Mesenchymal stem cell (in vitro differentiated cells and primary cell): ENCODE results near the gene ERCC1.
"Not testable (repeated sequence)": the region's sequence is repeated elsewhere in the genome, so short reads cannot be mapped to it uniquely, and the experiment has no call there.

Source experiments
- DNase-seq: peaks from one replicate; pipeline ENCODE4 v3.0.0-alpha.2; 2013
- H2AFZ ChIP-seq: one replicate; pipeline ENCODE4 v1.6.1; 2013; ENCODE audit warnings: low read depth, mild to moderate bottlenecking, control low read depth, inconsistent platforms, low read length, moderate library complexity
- H2AK5ac ChIP-seq: 2 replicates; pipeline ENCODE4 v1.6.1; 2013; ENCODE audit warnings: low read length, moderate library complexity, mild to moderate bottlenecking, inconsistent platforms; ENCODE audit not compliant: severe bottlenecking
- H2BK120ac ChIP-seq: one replicate; pipeline ENCODE4 v1.6.1; 2013; ENCODE audit warnings: low read depth, mild to moderate bottlenecking, inconsistent platforms, low read length, moderate library complexity
- H2BK12ac ChIP-seq, 2 experiments: one replicate each; pipeline ENCODE4 v1.6.1; 2013; ENCODE audit warnings: inconsistent platforms in 2 of 2, low read length in 2 of 2, mild to moderate bottlenecking in 2 of 2, moderate library complexity in 2 of 2, control low read depth in 1 of 2
- H2BK15ac ChIP-seq: one replicate; pipeline ENCODE4 v1.6.1; 2013; ENCODE audit warnings: mild to moderate bottlenecking, low read depth, inconsistent platforms; ENCODE audit not compliant: poor library complexity, severe bottlenecking
- H2BK5ac ChIP-seq: 2 replicates; pipeline ENCODE4 v1.6.1; 2013; ENCODE audit warnings: low read depth, mild to moderate bottlenecking, low read length, control low read depth, inconsistent platforms; ENCODE audit not compliant: poor library complexity, severe bottlenecking
- H3K14ac ChIP-seq, 2 experiments: one replicate each; pipeline ENCODE4 v1.6.1; 2013; ENCODE audit warnings: inconsistent platforms in 2 of 2, low read length in 2 of 2, control low read depth in 1 of 2, mild to moderate bottlenecking in 1 of 2, moderate library complexity in 1 of 2
- H3K18ac ChIP-seq, 2 experiments: one replicate each; pipeline ENCODE4 v1.6.1; 2013; ENCODE audit warnings: inconsistent platforms in 2 of 2, low read length in 2 of 2, control low read depth in 1 of 2, low read depth in 1 of 2, mild to moderate bottlenecking in 1 of 2
- H3K23ac ChIP-seq, 2 experiments: one replicate each; pipeline ENCODE4 v1.6.1; 2013; ENCODE audit warnings: inconsistent platforms in 2 of 2, low read length in 2 of 2, mild to moderate bottlenecking in 2 of 2, moderate library complexity in 2 of 2, control low read depth in 1 of 2
- H3K27ac ChIP-seq: 2 replicates; pipeline ENCODE4 v1.5.1; 2013; ENCODE audit warnings: mild to moderate bottlenecking, moderate library complexity, low read length, control low read depth, inconsistent platforms; ENCODE audit not compliant: poor library complexity, severe bottlenecking
- H3K27me3 ChIP-seq, 2 experiments: 2 replicates each; pipeline versions ENCODE4 v1.6.1 to v1.7.0; 2013; ENCODE audit warnings: low read length in 2 of 2, mild to moderate bottlenecking in 2 of 2, moderate library complexity in 2 of 2, control low read depth in 1 of 2, inconsistent platforms in 1 of 2; ENCODE audit not compliant: control insufficient read depth in 1 of 2, insufficient read depth in 1 of 2
- H3K36me3 ChIP-seq, 2 experiments: 2 replicates each; pipeline versions ENCODE4 v1.6.1 to v1.7.0; 2013; ENCODE audit warnings: low read length in 2 of 2, control low read depth in 1 of 2, inconsistent platforms in 1 of 2, low read depth in 1 of 2, mild to moderate bottlenecking in 1 of 2; ENCODE audit not compliant: insufficient read depth in 2 of 2, control insufficient read depth in 1 of 2
- H3K4ac ChIP-seq, 2 experiments: one replicate each; pipeline ENCODE4 v1.6.1; 2013; ENCODE audit warnings: inconsistent platforms in 2 of 2, low read length in 2 of 2, mild to moderate bottlenecking in 2 of 2, moderate library complexity in 2 of 2, control low read depth in 1 of 2, low read depth in 1 of 2
- H3K4me1 ChIP-seq: 2 replicates; pipeline ENCODE4 v1.6.1; 2013; ENCODE audit warnings: low read depth, low read length, control low read depth; ENCODE audit not compliant: control insufficient read depth, insufficient read depth
- H3K4me2 ChIP-seq: 2 replicates; pipeline ENCODE4 v1.6.1; 2013; ENCODE audit warnings: low read length, mild to moderate bottlenecking, inconsistent platforms; ENCODE audit not compliant: poor library complexity, severe bottlenecking
- H3K4me3 ChIP-seq, 2 experiments: 2 replicates each; pipeline versions ENCODE4 v1.5.1 to v1.7.0; 2013; ENCODE audit warnings: low read length in 2 of 2, mild to moderate bottlenecking in 2 of 2, control low read depth in 1 of 2, low read depth in 1 of 2; ENCODE audit not compliant: insufficient read depth in 1 of 2
- H3K79me1 ChIP-seq: replicated peaks from 2 replicates; pipeline ENCODE4 v1.6.1; 2013; ENCODE audit warnings: mild to moderate bottlenecking, control low read depth, low read length, inconsistent platforms; ENCODE audit not compliant: poor library complexity, severe bottlenecking
- H3K9ac ChIP-seq: 2 replicates; pipeline ENCODE4 v1.7.0; 2013; ENCODE audit warnings: mild to moderate bottlenecking, low read length, moderate library complexity
- H3K9me3 ChIP-seq: 2 replicates; pipeline ENCODE4 v1.7.0; 2013; ENCODE audit warnings: mild to moderate bottlenecking, low read length; ENCODE audit not compliant: control insufficient read depth
- H4K8ac ChIP-seq: one replicate; pipeline ENCODE4 v1.6.1; 2013; ENCODE audit warnings: inconsistent platforms, mild to moderate bottlenecking, low read length, moderate library complexity
- H4K91ac ChIP-seq: one replicate; pipeline ENCODE4 v1.6.1; 2013; ENCODE audit warnings: mild to moderate bottlenecking, low read length, inconsistent platforms
- WGBS: methylation state at CpG from one replicate; pipeline ENCODE4 v1.1.7; 2013; ENCODE audit warnings: mixed read lengths; 5-methylcytosine and 5-hydroxymethylcytosine counted together

The ERCC1 gene

DNA sequence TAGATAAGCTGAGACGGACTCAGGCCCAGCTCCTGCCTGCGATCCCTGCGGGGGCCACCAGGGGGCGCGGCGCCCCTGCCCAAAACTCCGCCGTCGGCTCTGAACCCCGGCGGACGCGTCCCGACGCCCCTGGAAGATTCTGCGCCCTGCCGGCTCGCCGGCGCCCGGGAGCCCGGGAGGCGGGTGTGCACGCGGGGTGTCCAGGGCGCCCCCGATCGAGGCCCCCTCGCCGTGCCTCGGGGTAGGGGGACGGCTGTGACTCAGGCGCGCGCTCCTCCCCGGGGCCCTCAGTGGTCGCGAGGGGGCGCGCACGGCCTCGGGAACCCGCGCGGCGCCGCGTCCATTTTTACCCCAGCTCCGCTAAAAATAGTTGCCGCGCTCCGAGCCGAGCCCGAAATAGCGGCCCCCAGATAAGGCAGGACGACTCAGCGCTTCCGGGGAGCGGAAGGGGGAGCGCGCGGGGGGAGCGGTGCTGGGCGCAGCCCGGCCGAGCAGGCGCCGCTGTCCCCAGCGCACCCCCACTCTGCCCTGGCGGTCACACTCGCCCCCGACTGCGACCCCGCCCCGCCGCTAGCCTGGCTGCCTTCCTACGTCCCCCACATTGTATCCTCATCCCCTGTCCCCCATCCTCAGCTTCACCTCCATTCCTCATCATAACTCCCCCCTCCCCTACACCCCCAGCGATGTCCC is 16.0 kb upstream of the ERCC1 start:
- Histone ChIP-seq H3K4me3 (peak overlapping the region; percentile 71 to 72), H2BK15ac (peak overlapping the region; percentile 92), H3K18ac (peak overlapping the region; percentile 25 to 92), H2BK120ac (peak overlapping the region; percentile 56), H2AFZ (peak overlapping the region; percentile 70), H2BK5ac (peak overlapping the region; percentile 36), H3K27me3 (no peaks in the 10 kb centered on the region), H4K91ac (peak overlapping the region; percentile 79), H3K4me2 (peak overlapping the region; percentile 78), H2AK5ac (no peak overlapping the region), H3K4ac (peak overlapping the region in 1 of 2 experiments; percentile 94), H3K79me1 (no peaks in the 10 kb centered on the region), H3K27ac (no peak overlapping the region), H4K8ac (peak overlapping the region; percentile 80), H3K23ac (peak overlapping the region in 1 of 2 experiments; percentile 64), H3K9ac (peak overlapping the region; percentile 85), H3K36me3 (no peaks in the 10 kb centered on the region), H3K14ac (peak overlapping the region in 1 of 2 experiments; percentile 95), H3K4me1 (peaks cover 21% of the 10 kb centered on the region), H3K9me3 (no peaks in the 10 kb centered on the region), H2BK12ac (peak overlapping the region; percentile 22 to 96)
- WGBS: 1% methylated on average over 48 of the region's 78 CpGs
- peak; percentile 88 for DNase-seq

DNA sequence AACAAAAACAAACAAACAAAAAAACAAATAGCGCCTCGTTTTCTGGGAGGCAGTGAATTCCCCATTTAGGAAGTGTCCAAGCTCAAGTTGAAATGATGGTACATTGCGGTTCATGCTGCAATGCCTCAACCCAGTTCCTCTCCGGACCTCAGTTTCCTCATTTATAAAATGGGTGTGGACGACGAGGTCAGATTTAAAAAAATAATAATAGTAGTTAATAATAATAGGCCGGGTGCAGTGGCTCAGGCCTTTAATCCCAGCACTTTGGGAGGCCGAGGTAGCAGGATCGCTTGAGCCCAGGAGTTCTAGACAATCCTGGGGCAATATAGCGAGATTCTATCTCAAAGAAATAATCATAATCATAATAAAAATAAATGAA is 15.5 kb upstream of the ERCC1 start:
- H3K9ac ChIP-seq: peak overlapping the region; percentile 85
- no peak overlapping the region for H3K4ac ChIP-seq
- 69% methylated on average over 6 of the region's 10 CpGs for WGBS
- no peak overlapping the region for H2AFZ ChIP-seq
- H3K79me1 ChIP-seq: no peaks in the 10 kb centered on the region
- H3K9me3 ChIP-seq: no peaks in the 10 kb centered on the region
- H3K23ac ChIP-seq: no peak overlapping the region
- no peak for DNase-seq
- H4K8ac ChIP-seq: no peak overlapping the region
- no peak overlapping the region for H2BK120ac ChIP-seq
- H3K14ac ChIP-seq: no peak overlapping the region
- H3K4me3 ChIP-seq: peak overlapping the region in 1 of 2 experiments; percentile 72
- no peaks in the 10 kb centered on the region for H3K36me3 ChIP-seq
- H3K27ac ChIP-seq: no peak overlapping the region
- no peak overlapping the region for H2AK5ac ChIP-seq
- H2BK12ac ChIP-seq: no peak overlapping the region
- no peak overlapping the region for H2BK15ac ChIP-seq
- no peak overlapping the region for H4K91ac ChIP-seq
- no peak overlapping the region for H3K18ac ChIP-seq
- H2BK5ac ChIP-seq: no peak overlapping the region
- H3K27me3 ChIP-seq: no peaks in the 10 kb centered on the region
- H3K4me2 ChIP-seq: no peak overlapping the region
- H3K4me1 ChIP-seq: peaks cover 15% of the 10 kb centered on the region

DNA sequence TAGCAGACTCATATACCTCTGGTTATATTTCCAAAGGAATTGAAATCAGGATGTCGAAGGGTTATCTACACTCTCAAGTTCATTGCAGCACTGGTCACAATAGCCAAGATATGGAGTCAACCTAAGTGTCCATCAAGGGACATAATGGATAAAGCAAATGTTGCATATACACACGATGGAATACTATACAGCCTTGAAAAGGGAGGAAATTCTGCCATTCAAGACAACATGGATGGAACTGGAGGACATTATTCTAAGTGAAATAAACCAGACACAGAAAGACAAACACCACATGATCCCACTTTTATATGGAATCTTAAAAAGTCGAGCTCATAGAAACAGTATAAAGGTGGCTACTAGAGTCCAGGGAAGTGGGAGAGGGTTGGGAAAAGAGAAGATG is 13.6 kb upstream of the ERCC1 start:
- H3K4ac ChIP-seq: no peak overlapping the region
- H3K4me3 ChIP-seq: no peak overlapping the region
- no peak overlapping the region for H3K4me2 ChIP-seq
- H2BK15ac ChIP-seq: no peak overlapping the region
- H2BK5ac ChIP-seq: no peak overlapping the region
- H3K4me1 ChIP-seq: peaks cover 6% of the 10 kb centered on the region
- no peaks in the 10 kb centered on the region for H3K36me3 ChIP-seq
- no peak overlapping the region for H2AFZ ChIP-seq
- no peak overlapping the region for H3K14ac ChIP-seq
- H3K9ac ChIP-seq: no peak overlapping the region
- H3K27ac ChIP-seq: no peak overlapping the region
- H3K9me3 ChIP-seq: no peaks in the 10 kb centered on the region
- H2AK5ac ChIP-seq: no peak overlapping the region
- no peak overlapping the region for H4K91ac ChIP-seq
- no peak overlapping the region for H2BK120ac ChIP-seq
- H4K8ac ChIP-seq: no peak overlapping the region
- no peak overlapping the region for H3K18ac ChIP-seq
- H3K79me1 ChIP-seq: no peaks in the 10 kb centered on the region
- whole genome bisulfite sequencing: 100% methylated on average over 2 of the region's 3 CpGs
- no peaks in the 10 kb centered on the region for H3K27me3 ChIP-seq
- DNase-seq: no peak
- H2BK12ac ChIP-seq: no peak overlapping the region
- H3K23ac ChIP-seq: no peak overlapping the region

DNA sequence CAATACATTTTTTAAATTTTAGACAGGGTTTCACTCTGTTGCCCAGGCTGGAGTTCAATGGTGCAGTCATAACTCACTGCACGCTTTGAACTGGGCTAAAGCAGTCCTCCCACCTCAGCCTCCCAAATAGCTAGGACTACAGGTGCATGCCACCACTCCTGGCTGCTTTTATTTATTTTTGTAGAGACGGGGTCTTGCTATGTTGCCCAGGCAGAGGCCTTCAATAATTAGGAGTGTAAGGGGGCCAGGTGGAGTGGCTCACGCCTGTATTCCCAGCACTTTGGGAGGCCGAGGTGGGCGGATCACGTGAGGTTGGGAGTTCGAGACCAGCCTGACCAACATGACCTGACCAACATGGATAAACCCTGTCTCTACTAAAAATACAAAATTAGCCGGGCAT is 8.8 kb upstream of the ERCC1 start:
- H2AFZ ChIP-seq, H2BK5ac ChIP-seq, H3K27me3 ChIP-seq, H3K27ac ChIP-seq, H3K4ac ChIP-seq, H3K4me1 ChIP-seq, H3K9ac ChIP-seq, H4K8ac ChIP-seq, H2BK120ac ChIP-seq, H3K9me3 ChIP-seq, H3K4me3 ChIP-seq, H3K79me1 ChIP-seq, H2BK12ac ChIP-seq, H4K91ac ChIP-seq, DNase-seq, H3K18ac ChIP-seq, H3K4me2 ChIP-seq, H3K23ac ChIP-seq, H3K14ac ChIP-seq, H2BK15ac ChIP-seq, H3K36me3 ChIP-seq, H2AK5ac ChIP-seq: not testable (repeated sequence)
- WGBS: 90% methylated on average over 4 of the region's 8 CpGs
